Lung (tissue), 12 donors: ENCODE results near the gene ATPAF1. TPM values are rescaled to one million over a fixed set of nuclear protein-coding genes. Genes with fewer than 3 reads are reported as not detected.

Experiments
- ATAC-seq: fragments of 200-7000 bp; cut with Tn5 transposase; one replicate; pipeline ENCODE4 v1.9.1; 2020; ENCODE audit warnings: moderate number of reproducible peaks; ENCODE audit not compliant: insufficient read depth, low FRiP score
- DNase-seq, 3 donors: peaks; one replicate each; pipeline ENCODE4 v3.0.0-alpha.2; 2013 to 2017
- H3K27ac ChIP-seq, 2 donors: one replicate each; pipeline ENCODE4 v1.5.1; 2013; ENCODE audit warnings: mild to moderate bottlenecking in 2 of 2, moderate library complexity in 2 of 2, control low read depth in 1 of 2, inconsistent platforms in 1 of 2, low read depth in 1 of 2, low read length in 1 of 2
- H3K27me3 ChIP-seq, 3 donors: one replicate each; pipeline ENCODE4 v1.5.1; 2013; ENCODE audit warnings: low read length in 2 of 3; ENCODE audit not compliant: control insufficient read depth in 3 of 3, insufficient read depth in 3 of 3
- H3K36me3 ChIP-seq, 4 donors: one replicate each; pipeline ENCODE4 v1.5.1; 2013; ENCODE audit warnings: low read length in 4 of 4, mild to moderate bottlenecking in 1 of 4, moderate library complexity in 1 of 4; ENCODE audit not compliant: control insufficient read depth in 4 of 4, insufficient read depth in 4 of 4
- H3K4me1 ChIP-seq, 5 donors: one replicate each; pipeline ENCODE4 v1.5.1; 2013; ENCODE audit warnings: low read length in 5 of 5, mild to moderate bottlenecking in 2 of 5, moderate library complexity in 1 of 5; ENCODE audit not compliant: control insufficient read depth in 5 of 5, insufficient read depth in 5 of 5
- H3K4me3 ChIP-seq: one replicate; pipeline ENCODE4 v1.5.1; 2013; ENCODE audit warnings: mild to moderate bottlenecking, control low read depth, moderate library complexity
- H3K9ac ChIP-seq, 2 donors: one replicate each; pipeline ENCODE4 v1.5.1; 2013; ENCODE audit warnings: low read length in 2 of 2, control low read depth in 1 of 2; ENCODE audit not compliant: insufficient read depth in 1 of 2
- H3K9me3 ChIP-seq, 4 donors: one replicate each; pipeline ENCODE4 v1.5.1; 2013; ENCODE audit warnings: low read length in 3 of 4, mild to moderate bottlenecking in 1 of 4, moderate library complexity in 1 of 4; ENCODE audit not compliant: control insufficient read depth in 4 of 4, insufficient read depth in 3 of 4
- CTCF ChIP-seq: IDR thresholded peaks from 2 replicates; pipeline ENCODE4 v1.5.1; 2012; ENCODE audit warnings: mild to moderate bottlenecking; ENCODE audit errors: control extremely low read depth, extremely low read depth
- whole genome bisulfite sequencing, 2 donors: extraction: QIAGEN DNeasy Blood & Tissue Kit; methylation state at CpG; one replicate each; pipeline ENCODE4 v1.1.7; 2013; 5-methylcytosine and 5-hydroxymethylcytosine counted together
- polyA plus RNA-seq, 2 donors: library from polyadenylated mRNA; stranded (reverse); fragments of 200-250 nt; gene quantifications; one replicate each; pipeline ENCODE4 v1.2.1, GENCODE V29; 2013
- total RNA-seq, 2 donors: library from RNA; depleted of rRNA in 1 of 2; stranded (reverse); fragments of >200 nt in 1 of 2; gene quantifications; one replicate each; pipeline ENCODE4 v1.2.1, GENCODE V29; 2014 to 2021
- donor health status: control.
- donor health status: control.
- donor health status: Bipolar disorder and iron deficiency.
- donor health status: healthy.
- donor health status: DM: yes; HTN: yes; CAD: no.

Gene ATPAF1
- total and polyA plus RNA-seq, 4 donors: 23.1 to 42.3 (median 36.6) TPM

- no peak overlapping the region for H3K4me3 ChIP-seq
- H3K4me1 ChIP-seq: peaks cover 0 to 13% (median 8%) of the 10 kb centered on the region in 5 donors
- no peaks in the 10 kb centered on the region for H3K9me3 ChIP-seq
- no peak overlapping the region for H3K27ac ChIP-seq
- ATAC-seq (no peak), DNase-seq (no peak)
- H3K27me3 ChIP-seq: no peaks in the 10 kb centered on the region
- WGBS, 2 donors: 94 to 100% methylated on average over 2 of the region's 2 CpGs
- TF ChIP-seq CTCF: no peak
- H3K36me3 ChIP-seq: peaks cover 0 to 28% (median 8%) of the 10 kb centered on the region in 4 donors
- H3K9ac ChIP-seq: no peak overlapping the region
Observed at GRCh38 chr1:46606255-46606965, 61.8 kb downstream of the ATPAF1 start.

GRCh38 chr1:46605232-46605631 lies 62.9 kb downstream of the ATPAF1 start:
- Histone ChIP-seq H3K27me3 (no peaks in the 10 kb centered on the region), H3K36me3 (peaks cover 0 to 23% (median 8%) of the 10 kb centered on the region in 4 donors), H3K9me3 (no peaks in the 10 kb centered on the region), H3K4me3 (no peak overlapping the region), H3K9ac (no peak overlapping the region), H3K4me1 (peaks cover 0 to 13% (median 9%) of the 10 kb centered on the region in 5 donors), H3K27ac (no peak overlapping the region)
- ATAC-seq (no peak), DNase-seq (no peak)
- TF ChIP-seq CTCF: no peak
- 44 to 59% methylated on average over 2 of the region's 2 CpGs for WGBS, 2 donors

- Histone ChIP-seq H3K9me3 (no peaks in the 10 kb centered on the region), H3K36me3 (peaks cover 0 to 12% (median 4%) of the 10 kb centered on the region in 4 donors), H3K9ac (peak within 1 kb of the TSS; percentile 82 to 85), H3K27me3 (no peaks in the 10 kb centered on the region), H3K4me1 (peaks cover 0 to 13% (median 9%) of the 10 kb centered on the region in 5 donors), H3K4me3 (peak within 1 kb of the TSS; percentile 87), H3K27ac (peak within 1 kb of the TSS; percentile 86 to 90)
- ATAC-seq (peak; percentile 98), DNase-seq (peak; percentile 97 to 98 (median 98))
- TF ChIP-seq CTCF: no peak
- WGBS, 2 donors: 0 to 1% methylated on average over 53 of the region's 53 CpGs
Observed at GRCh38 chr1:46603858-46604549, 64.2 kb downstream of the ATPAF1 start, which contains the start of gene MKNK1. Gene MKNK1, minus strand, starts transcription at chr1:46604268. Its CDS starts 20,941 bp downstream, at chr1:46583327.
